Stimulated activated CD8-positive, alpha-beta memory T cell treated with anti-CD3 and anti-CD28 coated beads, Interleukin-2, amount 100 ng/mL, for 48 hours (primary cell): ENCODE measurements around the gene KRTAP10-3.

Source experiments
- DNase-seq, 2 donors: peaks; one replicate each; pipeline ENCODE4 v3.0.0-alpha.2; 2020; ENCODE audit warnings: low read depth in 2 of 2

Gene KRTAP10-3

DNA sequence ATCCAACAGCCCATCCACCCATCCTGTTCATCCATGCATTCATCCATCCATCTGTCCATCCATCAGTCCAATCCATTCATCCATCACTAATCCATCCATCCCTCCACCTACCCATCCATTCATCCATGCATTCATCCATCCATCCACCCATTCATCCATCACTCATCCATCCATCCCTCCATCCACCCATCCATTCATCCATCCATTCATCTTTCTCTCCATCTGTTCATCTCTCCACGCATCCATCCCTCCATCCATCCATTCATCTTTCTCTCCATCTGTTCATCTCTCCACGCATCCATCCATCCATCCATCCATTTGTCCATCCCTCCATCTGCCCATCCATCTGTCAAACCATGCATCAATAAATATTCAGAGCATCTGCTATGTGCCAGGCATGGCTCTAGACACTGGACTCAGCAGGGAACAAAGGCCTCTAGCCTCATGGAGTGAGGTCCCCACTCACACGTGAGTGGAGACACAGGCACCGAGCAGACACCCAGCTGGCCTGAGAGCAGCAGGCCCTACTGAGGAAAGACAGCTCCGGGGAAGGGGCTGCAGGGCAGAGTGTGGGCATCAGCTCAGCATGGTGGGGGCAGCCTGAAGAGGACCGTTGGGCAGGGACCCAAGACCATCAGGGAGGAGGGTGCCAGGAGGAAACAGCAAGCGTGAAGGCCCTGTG, 28.2 kb downstream of the KRTAP10-3 start:
- no peak for DNase-seq

DNA sequence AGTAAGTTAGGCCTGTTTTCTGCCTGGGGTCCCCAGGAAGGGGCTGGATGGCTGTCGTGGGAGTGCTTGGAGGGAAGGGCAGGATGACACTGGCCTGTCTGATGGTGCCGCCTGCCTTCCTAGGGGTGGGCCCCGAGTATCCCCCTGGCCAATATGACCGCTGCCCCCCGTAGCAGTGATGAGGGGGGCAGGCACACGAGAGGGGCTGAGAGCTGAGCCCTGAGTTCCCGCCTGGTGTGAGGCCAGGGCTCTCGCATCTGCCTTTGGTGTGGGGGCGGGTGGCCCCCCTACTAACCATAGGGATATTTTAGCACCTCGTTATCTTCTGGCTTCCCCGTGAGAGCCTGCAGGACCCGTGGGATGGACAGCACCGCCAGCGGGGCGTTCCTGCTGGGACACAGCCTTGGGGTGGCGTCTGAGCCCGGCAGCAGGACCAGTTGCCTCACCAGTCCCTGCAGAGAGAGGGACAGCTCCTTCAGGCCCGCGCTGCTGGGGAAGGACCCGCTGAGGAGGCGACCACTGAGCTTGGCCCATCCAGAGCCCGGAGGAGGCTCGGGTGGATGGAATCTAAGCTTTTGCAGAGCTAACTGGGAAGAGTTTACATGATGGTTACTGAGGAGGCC, 29.0 kb downstream of the KRTAP10-3 start:
- no peak for DNase-seq

DNA sequence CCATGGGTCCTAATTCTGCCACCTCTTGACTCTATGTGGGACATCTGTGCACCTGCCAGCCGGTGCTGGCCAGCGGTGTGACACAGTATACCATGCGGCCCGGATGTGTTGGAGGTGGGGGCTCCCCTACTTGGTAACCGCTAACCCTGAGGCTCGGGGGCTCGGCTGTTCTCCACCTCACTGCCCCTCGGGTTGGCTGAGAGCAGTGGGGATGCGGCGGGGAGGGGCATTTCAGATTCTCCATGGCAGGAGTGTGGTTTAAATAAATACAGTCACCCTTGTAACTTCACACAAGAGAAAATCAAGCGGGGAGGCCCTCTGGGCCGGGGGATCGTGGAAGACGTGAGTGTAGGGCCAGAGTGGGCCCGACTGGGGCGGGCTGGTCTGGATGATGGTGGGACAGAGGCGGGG, 29.6 kb downstream of the KRTAP10-3 start:
- no peak for DNase-seq

DNA sequence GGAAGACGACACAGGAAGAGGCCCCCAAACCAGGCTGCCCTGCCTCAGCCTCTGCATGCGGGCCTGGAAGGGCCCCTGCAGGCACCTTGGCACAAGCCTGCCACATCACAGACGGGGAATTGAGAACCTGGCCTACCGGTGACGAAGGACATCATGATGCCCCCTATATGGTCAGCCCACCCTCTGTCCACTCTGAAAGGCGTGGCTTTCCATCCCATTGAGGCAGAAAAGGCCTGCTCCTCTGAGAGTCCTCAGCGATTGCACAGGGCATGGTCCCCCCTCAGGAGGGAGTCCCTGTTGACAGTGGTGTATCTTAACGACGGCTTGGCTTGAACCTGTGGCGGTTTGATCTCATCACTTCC, 30.0 kb downstream of the KRTAP10-3 start:
- DNase-seq, result no peak

GRCh38 chr21:44527983-44528633, 30.5 kb downstream of the KRTAP10-3 start:
- no peak for DNase-seq

DNA sequence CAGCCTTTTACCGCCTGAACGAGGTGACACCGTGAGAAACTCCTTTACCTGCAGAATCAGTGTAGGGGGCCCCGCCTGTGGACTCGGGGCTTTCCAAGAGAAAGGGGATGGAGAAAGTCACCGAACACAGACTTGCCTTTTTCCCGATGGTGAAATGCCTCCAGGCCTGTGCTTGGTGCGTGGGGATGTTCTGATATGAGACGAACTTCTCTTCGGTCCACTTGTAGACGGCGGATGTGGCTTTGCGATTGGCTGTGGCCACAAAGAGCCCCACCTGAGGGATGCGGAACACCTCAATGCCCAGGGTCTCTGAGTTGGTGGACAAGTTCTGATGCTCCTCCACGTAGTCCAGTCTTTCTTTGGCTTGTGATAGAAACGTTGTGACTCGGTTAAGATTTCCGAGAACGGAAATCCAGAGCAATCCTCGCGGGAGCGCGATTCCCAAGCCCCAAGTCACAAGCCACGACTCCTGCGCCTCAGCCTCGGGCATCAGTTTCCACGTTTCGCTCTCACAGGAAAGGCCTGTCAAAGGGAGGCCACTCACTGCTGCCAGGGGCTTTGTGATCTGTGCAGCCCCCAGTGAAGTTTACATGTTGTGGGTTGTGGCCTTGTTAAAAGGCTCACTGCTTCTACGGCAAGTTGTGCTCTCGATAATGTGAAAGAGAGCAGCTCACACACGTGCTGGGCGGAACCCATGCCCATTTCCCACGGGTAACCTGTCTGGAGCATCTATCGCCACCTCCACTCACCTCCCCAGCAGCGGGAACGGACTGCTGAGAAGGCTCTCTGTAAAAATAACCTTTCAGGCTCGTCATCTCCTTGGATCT, 31.2 kb downstream of the KRTAP10-3 start:
- DNase-seq, result no peak

- no peak for DNase-seq
Observed at GRCh38 chr21:44526096-44526997, 32.2 kb downstream of the KRTAP10-3 start.

- no peak for DNase-seq
Observed at GRCh38 chr21:44525391-44526095, 33.1 kb downstream of the KRTAP10-3 start.

DNA sequence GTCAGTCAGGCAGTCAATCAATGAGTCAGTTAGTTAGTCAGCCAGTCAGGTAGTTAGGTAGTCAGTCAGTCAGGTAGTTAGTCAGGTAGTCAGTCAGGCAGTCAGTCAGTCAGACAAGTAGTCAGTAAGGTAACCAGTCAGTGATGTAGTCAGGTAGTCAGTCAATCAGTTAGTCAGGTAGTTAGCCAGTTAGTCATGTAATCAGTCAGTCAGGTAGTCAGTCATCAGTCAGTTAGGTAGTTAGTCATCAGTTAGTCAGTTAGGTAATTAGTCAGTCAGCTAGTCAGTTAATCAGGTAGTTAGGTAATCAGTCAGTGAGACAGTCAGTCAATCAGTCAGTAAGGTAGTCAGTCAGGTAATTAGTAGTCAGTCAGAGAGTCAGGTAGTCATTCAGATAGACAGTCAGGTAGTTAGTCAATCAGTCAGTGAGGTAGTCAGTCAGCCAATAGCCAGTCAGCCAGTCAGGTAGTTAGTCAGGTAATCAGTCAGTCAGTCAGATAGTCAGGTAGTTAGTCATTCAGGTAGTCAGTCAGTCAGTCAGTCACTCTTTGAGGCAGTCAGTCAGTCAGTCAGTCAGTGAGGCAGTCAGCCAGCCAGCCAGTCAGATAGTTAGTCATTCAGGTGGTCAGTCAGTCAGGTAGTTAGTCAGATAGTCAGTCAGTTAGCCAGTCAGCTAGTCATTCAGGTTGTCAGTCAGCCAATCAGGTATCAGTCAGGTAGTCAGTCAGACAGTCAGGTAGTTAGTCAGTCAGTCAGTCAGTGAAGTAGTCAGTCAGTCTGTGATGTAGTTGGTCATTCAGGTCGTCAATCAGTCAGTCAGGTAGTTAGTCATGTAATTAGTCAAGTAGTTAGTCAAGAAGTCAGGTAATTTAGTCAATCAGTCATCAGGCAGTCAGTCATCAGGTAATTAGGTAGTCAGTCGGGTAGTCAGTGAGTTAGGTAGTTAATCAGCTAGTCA, 33.9 kb downstream of the KRTAP10-3 start:
- no peak for DNase-seq

- DNase-seq, result no peak
Observed at GRCh38 chr21:44523567-44524413, 34.8 kb downstream of the KRTAP10-3 start.

DNA sequence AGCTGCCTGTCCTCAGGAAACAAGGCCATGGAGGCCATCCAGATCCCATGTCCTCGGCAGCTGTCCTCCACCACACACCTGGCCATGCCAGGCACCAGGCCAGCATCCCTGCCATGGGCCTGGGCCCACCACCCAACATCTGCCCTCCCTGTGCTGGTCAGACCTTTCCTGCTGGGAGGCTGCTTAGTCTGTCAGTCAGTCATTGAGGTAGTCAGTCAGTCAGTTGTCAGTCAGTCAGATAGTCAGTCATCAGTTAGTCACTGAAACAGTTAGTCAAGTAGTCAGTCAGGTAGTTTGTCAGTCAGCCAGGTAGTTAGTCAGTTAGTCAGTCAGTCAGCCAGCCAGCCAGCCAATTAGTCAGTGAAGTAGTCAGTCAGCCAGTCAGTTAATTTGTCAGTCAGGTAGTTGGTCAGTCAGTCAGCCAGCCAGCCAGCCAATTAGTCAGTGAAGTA, 35.8 kb downstream of the KRTAP10-3 start:
- no peak for DNase-seq

DNA sequence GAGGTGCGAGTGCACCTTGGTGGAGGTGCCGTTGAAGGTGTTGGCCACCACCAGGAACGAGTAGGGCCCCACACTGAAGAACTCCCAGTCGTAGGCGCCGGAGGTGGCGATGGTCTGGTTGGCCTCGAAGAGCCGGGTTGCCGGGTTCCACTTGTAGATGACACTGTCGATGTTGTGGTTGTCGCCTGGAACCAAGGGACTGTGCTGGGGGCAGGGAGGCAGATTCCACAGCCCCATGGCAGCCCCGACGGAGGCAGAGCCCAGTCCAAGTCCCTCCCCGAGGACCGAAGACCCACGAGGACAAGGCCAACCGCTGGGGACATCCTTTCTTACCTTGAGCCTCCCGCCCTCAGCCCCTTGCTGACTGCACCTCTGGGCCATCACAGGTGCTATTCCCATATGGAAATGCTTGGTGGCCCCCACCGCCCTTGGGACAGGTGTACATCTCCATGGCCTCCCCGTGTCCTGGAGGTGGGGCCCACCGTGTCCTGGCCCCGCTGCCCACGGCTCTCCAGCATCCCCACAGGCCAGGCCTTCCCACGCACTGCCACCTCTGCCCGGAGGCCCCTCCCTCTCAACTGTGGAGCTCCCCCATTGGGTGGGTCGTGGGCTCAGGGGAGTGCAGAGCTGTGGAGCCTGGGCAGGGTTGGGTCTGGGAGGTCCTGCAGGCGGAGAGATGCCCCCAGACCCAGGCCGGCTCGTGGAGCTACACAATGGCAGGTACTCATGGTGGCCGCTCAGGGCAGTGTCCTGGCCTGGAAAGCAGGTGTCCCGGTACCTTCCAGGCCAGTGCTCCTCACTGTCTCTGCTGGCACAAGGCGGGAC, 36.5 kb downstream of the KRTAP10-3 start:
- DNase-seq, result no peak

- DNase-seq, result no peak
Observed at GRCh38 chr21:44521301-44521927, 37.2 kb downstream of the KRTAP10-3 start.

DNA sequence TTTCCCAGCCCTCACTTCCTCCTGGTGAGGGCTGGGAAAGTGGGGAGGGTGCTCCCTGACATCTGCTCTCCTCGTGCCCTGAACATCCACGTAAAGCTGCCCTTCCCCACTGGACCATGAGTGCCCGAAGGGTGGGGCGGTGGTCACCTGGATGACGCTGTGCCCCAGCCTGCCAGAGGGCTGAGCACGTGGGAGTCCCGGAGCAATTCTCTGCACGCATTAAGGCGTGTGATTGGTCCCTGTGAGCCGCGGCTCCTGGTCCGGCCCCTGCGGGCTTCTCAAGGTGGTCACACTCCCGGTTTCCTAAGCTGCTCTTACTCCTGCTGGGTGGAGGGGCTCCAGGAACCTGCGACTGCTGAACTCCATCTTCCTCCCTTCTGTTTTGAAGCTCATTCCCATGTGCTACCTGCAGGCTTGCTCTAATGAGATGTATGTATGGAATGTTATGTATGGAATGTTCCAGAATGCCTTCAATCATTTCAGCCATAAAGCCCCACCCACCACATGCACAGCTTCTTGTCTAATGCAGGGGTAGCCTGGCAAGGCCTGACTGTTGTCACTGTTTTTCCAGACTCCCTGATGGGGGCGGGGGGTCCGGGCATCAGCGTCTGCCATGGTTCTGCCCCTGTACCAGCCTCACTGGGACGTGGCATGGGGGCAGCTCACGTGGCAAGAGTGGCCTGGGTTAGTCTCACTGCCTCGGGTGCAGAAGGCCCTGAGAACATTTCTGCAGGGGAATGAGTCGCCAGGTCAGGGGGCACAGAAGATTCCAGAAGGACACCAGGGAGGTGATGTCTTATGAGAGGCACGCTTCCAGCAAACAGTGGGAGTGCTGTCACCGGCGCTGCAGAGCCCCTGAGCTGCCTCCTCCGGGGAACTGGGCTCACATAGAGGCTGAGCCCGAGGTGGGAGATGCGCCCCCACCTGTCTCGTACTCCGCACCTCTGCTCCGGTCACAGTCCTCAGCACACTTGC, 38.0 kb downstream of the KRTAP10-3 start:
- DNase-seq, result no peak

DNA sequence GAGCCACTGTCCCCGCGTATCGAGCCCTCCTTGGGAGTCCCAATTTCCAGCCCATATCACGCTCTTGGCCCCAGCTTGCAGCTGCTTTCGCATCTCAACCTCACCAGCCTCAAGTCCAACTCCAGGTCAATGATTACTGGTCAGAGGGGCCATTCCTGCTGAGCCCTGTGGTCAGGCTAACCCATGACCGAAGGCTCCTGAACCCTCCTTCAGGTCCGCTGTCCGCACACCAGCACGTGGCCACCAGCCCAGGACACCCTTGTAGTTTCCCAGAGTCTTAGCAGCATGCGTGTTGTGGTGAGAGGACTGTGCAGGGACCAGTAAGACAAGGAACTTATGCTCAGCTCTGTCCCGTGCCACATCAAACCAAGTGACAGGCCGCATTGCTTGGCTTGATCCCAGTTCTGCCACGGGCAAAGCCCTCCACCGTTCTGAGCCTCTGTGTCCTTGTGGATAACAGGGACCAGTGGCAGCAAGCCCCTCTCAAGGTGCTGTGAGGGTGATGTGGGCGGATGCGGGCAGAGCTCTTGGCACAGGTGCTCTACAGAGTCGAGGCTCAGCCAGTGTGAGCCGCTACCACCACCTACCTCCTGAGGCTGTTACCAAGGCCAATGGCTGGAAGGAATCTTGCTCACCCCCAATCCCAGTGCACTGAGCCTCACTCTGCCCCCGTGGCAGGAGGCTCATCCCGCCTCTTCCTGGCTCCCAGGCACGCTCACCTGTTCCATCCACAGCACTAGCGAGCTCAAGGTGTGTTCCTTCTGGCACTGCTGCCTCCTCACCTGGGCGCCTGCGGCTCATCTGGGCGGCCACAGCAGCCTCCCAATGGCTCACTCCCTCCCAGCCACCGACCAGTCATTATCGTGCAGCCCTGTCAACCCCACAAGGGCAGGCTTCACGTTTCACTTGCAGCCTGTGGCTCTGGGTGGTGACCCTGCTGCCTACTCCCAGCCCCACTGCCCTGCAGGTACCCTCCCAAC, 39.0 kb downstream of the KRTAP10-3 start:
- no peak for DNase-seq
